Measurements from ENCODE around the gene NTSR1.

NTSR1 gene

GRCh38 chr20:62742550-62742949, 33.9 kb downstream of the NTSR1 start:
- no peak for DNase-seq

GRCh38 chr20:62742979-62743776, 34.5 kb downstream of the NTSR1 start:
- no peak for DNase-seq

GRCh38 chr20:62743777-62744317, 35.2 kb downstream of the NTSR1 start:
- no peak for DNase-seq

- DNase-seq: no peak
Observed at GRCh38 chr20:62744741-62745191, 36.1 kb downstream of the NTSR1 start.

- no peak for DNase-seq
Observed at GRCh38 chr20:62745279-62745951, 36.8 kb downstream of the NTSR1 start.

- DNase-seq: no peak
Observed at GRCh38 chr20:62745952-62746288, 37.3 kb downstream of the NTSR1 start.

GRCh38 chr20:62748311-62748710, 39.7 kb downstream of the NTSR1 start:
- DNase-seq: no peak

GRCh38 chr20:62749851-62750445, 41.3 kb downstream of the NTSR1 start:
- DNase-seq: no peak

- DNase-seq: no peak
Observed at GRCh38 chr20:62751551-62752150, 43.0 kb downstream of the NTSR1 start.

- DNase-seq: no peak
Observed at GRCh38 chr20:62752181-62752670, 43.6 kb downstream of the NTSR1 start.

- no peak for DNase-seq
Observed at GRCh38 chr20:62752671-62753501, 44.2 kb downstream of the NTSR1 start.

GRCh38 chr20:62753626-62754025, 45.0 kb downstream of the NTSR1 start:
- DNase-seq: no peak

- no peak for DNase-seq
Observed at GRCh38 chr20:62754122-62754990, 45.7 kb downstream of the NTSR1 start.

- no peak for DNase-seq
Observed at GRCh38 chr20:62754991-62755356, 46.3 kb downstream of the NTSR1 start.

- DNase-seq: no peak
Observed at GRCh38 chr20:62755817-62756724, 47.4 kb downstream of the NTSR1 start.

GRCh38 chr20:62758226-62758912, 49.7 kb downstream of the NTSR1 start:
- DNase-seq: no peak

- DNase-seq: no peak
Observed at GRCh38 chr20:62759981-62760431, 51.4 kb downstream of the NTSR1 start.

GRCh38 chr20:62760471-62760855, 51.8 kb downstream of the NTSR1 start:
- no peak for DNase-seq
